ENCODE measurements around the gene CALM1.

CALM1 gene

DNA sequence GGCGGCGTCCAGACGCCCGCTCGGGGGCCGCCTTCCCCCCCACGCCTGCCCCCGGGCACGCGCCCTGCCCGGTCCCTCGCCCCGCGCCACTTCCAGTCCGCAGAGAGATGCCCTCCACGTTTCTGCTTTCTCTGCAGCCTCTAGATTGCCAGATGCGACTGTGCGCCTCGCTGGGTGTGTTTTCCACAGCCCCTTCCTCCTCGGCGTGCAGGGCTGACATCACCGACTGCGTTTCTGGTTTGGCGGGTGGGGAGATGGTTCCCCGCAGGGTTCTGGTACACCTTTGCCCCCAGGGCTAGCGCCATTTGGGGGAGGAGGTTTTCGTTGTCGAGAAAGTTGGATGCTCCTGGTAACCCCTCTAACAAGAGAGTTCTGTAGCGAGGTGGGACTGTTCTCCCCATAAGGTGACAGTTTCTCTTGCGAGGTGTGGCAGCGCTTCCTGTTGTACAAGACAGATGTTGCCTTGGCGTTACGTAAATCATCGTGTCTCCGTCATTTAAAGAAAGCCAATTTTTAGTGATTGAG is 1.5 kb downstream of the CALM1 start (continued):
- TF ChIP-seq GLIS1 (tag by site-specific recombination; IDR thresholded peaks at IDR 0.05), result peak; percentile 66
- peak; percentile 94 for TF ChIP-seq ZBTB17 (tag by site-specific recombination; IDR thresholded peaks at IDR 0.05)
- TF ChIP-seq ZNF2 (tag by site-specific recombination; IDR thresholded peaks at IDR 0.05), result peak; percentile 75; the same call in 1 of the 2 replicates
- TF ChIP-seq KLF1 (tag by site-specific recombination; IDR thresholded peaks at IDR 0.05), result peak; percentile 49; the same call in 1 of the 2 replicates
- TF ChIP-seq KLF9 (tag by site-specific recombination; IDR thresholded peaks at IDR 0.05; ENCODE audit: low read depth), result 0 out of 2 replicates have a peak, but pooled peaks have one; percentile 42
- TF ChIP-seq ZNF366 (tag by site-specific recombination; conservative IDR thresholded peaks at IDR 0.05), result peak; percentile 46
- TF ChIP-seq ZNF10 (tag by site-specific recombination; IDR thresholded peaks at IDR 0.05), result 0 out of 2 replicates have a peak, but pooled peaks have one; percentile 26
- peak; percentile 64 for TF ChIP-seq ZNF600 (tag by site-specific recombination; IDR thresholded peaks at IDR 0.05)
- TF ChIP-seq BCL11B (tag by site-specific recombination; IDR thresholded peaks at IDR 0.05; ENCODE audit: low read depth), result no peak
- TF ChIP-seq ZNF302 (tag by site-specific recombination; IDR thresholded peaks at IDR 0.05; ENCODE audit: low read depth), result no peak
- TF ChIP-seq SALL2 (tag by site-specific recombination; IDR thresholded peaks at IDR 0.05; ENCODE audit: borderline replicate concordance), result no peak
- TF ChIP-seq, protein P1, sequence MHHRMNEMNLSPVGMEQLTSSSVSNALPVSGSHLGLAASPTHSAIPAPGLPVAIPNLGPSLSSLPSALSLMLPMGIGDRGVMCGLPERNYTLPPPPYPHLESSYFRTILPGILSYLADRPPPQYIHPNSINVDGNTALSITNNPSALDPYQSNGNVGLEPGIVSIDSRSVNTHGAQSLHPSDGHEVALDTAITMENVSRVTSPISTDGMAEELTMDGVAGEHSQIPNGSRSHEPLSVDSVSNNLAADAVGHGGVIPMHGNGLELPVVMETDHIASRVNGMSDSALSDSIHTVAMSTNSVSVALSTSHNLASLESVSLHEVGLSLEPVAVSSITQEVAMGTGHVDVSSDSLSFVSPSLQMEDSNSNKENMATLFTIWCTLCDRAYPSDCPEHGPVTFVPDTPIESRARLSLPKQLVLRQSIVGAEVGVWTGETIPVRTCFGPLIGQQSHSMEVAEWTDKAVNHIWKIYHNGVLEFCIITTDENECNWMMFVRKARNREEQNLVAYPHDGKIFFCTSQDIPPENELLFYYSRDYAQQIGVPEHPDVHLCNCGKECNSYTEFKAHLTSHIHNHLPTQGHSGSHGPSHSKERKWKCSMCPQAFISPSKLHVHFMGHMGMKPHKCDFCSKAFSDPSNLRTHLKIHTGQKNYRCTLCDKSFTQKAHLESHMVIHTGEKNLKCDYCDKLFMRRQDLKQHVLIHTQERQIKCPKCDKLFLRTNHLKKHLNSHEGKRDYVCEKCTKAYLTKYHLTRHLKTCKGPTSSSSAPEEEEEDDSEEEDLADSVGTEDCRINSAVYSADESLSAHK (tag by site-specific recombination; IDR thresholded peaks at IDR 0.05), result peak; percentile 73; the same call in 1 of the 2 replicates
- no peak for TF ChIP-seq ZNF664 (tag by site-specific recombination; IDR thresholded peaks at IDR 0.05)
- TF ChIP-seq ZIC2 (tag by site-specific recombination; IDR thresholded peaks at IDR 0.05), result peak; percentile 76
- no peak for TF ChIP-seq ZBTB1 (tag by site-specific recombination; IDR thresholded peaks at IDR 0.05)
- peak; percentile 83 for TF ChIP-seq FEZF1 (tag by site-specific recombination; IDR thresholded peaks at IDR 0.05)
- no peak for TF ChIP-seq ZNF223 (tag by site-specific recombination; IDR thresholded peaks at IDR 0.05)
- TF ChIP-seq ZNF423 (tag by site-specific recombination; IDR thresholded peaks at IDR 0.05), result 0 out of 2 replicates have a peak, but pooled peaks have one; percentile 19
- TF ChIP-seq ZNF704 (tag by site-specific recombination; IDR thresholded peaks at IDR 0.05), result no peak
- peak; percentile 85 for TF ChIP-seq SP7 (tag by site-specific recombination; IDR thresholded peaks at IDR 0.05)
- TF ChIP-seq OSR2 (tag by site-specific recombination; IDR thresholded peaks at IDR 0.05), result no peak
- TF ChIP-seq ZBTB7A (tag by site-specific recombination; IDR thresholded peaks at IDR 0.05; ENCODE audit: low read depth), result peak; percentile 31; the same call in 1 of the 2 replicates
- TF ChIP-seq YY1 (tag by site-specific recombination; IDR thresholded peaks at IDR 0.05), result 0 out of 2 replicates have a peak, but pooled peaks have one; percentile 18
- TF ChIP-seq ZNF561 (tag by site-specific recombination; IDR thresholded peaks at IDR 0.05; ENCODE audit: borderline replicate concordance), result peak; percentile 54; the same call in 1 of the 2 replicates
- no peak for TF ChIP-seq TRIM28 (IDR thresholded peaks at IDR 0.05; ENCODE audit: borderline replicate concordance, low read length)
- TF ChIP-seq ZBTB20 (tag by site-specific recombination; IDR thresholded peaks at IDR 0.05), result peak; percentile 69
- TF ChIP-seq ZNF404 (tag by site-specific recombination; IDR thresholded peaks at IDR 0.05), result no peak
- no peak for TF ChIP-seq ZNF341 (tag by site-specific recombination; IDR thresholded peaks at IDR 0.05; ENCODE audit: low read depth)
- peak; percentile 73 for TF ChIP-seq ZNF398 (tag by site-specific recombination; IDR thresholded peaks at IDR 0.05)
- no peak for TF ChIP-seq ZNF311 (tag by site-specific recombination; IDR thresholded peaks at IDR 0.05; ENCODE audit: borderline replicate concordance)
- TF ChIP-seq HOXA7 (CRISPR knock-in tag; IDR thresholded peaks at IDR 0.05; ENCODE audit: borderline replicate concordance), result no peak
- no peak for TF ChIP-seq ZNF23 (tag by site-specific recombination; IDR thresholded peaks at IDR 0.05; ENCODE audit: borderline replicate concordance)
- peak; percentile 56; the same call in 1 of the 2 replicates for TF ChIP-seq ZBTB10 (tag by site-specific recombination; IDR thresholded peaks at IDR 0.05)

Data from HEK293 (cell line).